HG03439 (cell line): ENCODE measurements around the gene ASMT.
"Not testable (repeated sequence)": the region's sequence is repeated elsewhere in the genome, so short reads cannot be mapped to it uniquely, and the experiment has no call there.

ENCODE experiments used
- ATAC-seq: cut with Tn5 transposase; IDR thresholded peaks from one replicate; pipeline ENCODE4 v1.9.1; 2021; ENCODE audit warnings: mild to moderate bottlenecking, moderate library complexity; ENCODE audit not compliant: unreplicated experiment

The ASMT gene

GRCh38 chrX:1646009-1646408 lies 31.1 kb downstream of the ASMT start:
- ATAC-seq: no peak

- no peak for ATAC-seq
Measured at GRCh38 chrX:1649621-1650020, 34.8 kb downstream of the ASMT start.

DNA sequence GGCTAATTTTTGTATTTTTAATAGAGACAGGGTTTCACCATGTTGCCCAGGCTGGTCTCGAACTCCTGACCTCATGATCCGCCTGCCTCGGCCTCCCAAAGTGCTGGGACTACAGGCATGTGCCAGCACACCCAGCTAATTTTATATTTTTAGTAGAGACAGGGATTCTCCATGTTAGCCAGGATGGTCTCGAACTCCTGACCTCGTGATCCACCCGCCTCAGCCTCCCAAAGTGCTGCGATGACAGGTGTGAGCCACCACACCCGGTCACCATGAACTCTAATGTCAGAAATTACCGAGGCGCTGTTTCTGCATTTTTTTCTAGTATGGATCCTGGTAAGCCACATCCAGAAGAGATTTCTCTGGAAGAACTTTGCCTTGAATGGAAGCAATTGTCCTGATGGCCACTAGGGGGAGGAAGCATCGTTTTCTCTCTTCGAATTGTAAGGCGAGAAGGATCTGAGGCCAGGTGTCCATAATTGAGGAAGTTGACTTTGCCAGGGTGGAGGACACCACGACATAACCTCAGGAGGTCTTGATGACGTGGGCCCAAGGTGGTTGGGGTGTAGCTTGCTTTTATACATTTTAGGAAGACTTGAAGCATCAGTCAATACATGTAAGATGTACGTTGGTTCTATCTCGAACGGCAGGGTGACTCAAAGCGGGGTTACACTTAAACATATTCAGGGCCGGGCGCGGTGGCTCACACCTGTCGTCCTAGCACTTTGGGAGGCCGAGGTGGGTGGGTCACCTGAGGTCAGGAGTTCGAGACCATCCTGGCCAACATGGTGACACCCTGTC lies 37.4 kb downstream of the ASMT start:
- not testable (repeated sequence) for ATAC-seq

DNA sequence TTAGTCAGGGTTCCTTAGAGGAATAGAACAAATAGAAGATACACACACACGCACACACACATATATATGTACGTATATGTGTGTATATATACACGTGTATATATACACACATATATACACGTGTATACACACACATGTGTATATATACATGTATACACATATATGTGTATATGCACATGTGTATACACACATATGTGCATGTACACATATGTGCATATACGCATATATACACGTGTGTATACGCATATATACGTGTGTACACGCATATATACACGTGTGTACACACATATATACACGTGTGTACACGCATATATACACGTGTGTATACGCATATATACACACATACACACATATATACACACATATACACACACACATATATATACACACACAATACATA lies 41.5 kb downstream of the ASMT start:
- no peak for ATAC-seq

DNA sequence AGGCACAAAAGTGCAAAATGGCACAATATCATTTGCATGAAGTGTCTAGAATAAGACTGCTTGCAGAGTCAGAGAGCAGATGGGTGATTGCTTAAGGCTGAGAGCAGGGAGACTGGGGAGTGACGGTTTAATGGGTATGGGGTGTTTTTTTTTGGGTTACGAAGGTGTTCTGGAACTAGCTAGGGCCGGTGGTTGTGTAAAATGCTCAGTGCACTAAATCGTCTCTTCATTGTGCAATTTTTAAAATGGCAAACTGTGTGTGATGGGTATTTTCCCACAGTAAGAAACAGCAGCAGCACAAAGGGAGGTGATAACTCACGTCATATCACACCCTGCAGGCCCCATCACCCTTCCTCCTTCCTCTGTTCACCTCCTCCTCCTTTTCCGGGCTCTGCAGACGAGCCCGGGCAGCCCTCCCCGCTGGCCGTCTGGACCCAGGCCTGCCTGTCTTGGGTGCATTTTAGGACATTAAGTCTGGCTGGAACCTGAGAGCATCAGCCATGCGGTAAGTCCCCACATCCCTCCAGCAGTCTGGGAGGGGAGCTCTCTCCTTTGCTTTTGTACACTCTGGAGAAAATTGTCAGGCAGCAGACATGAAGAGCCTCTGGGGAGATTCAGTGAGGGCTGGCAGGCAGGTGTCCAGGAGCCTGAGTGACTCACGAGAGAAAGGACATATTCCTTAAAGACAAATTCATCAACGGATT lies 42.7 kb downstream of the ASMT start:
- peak; percentile 85 for ATAC-seq

- ATAC-seq: peak; percentile 19
Measured at GRCh38 chrX:1658071-1658491, 43.2 kb downstream of the ASMT start.

DNA sequence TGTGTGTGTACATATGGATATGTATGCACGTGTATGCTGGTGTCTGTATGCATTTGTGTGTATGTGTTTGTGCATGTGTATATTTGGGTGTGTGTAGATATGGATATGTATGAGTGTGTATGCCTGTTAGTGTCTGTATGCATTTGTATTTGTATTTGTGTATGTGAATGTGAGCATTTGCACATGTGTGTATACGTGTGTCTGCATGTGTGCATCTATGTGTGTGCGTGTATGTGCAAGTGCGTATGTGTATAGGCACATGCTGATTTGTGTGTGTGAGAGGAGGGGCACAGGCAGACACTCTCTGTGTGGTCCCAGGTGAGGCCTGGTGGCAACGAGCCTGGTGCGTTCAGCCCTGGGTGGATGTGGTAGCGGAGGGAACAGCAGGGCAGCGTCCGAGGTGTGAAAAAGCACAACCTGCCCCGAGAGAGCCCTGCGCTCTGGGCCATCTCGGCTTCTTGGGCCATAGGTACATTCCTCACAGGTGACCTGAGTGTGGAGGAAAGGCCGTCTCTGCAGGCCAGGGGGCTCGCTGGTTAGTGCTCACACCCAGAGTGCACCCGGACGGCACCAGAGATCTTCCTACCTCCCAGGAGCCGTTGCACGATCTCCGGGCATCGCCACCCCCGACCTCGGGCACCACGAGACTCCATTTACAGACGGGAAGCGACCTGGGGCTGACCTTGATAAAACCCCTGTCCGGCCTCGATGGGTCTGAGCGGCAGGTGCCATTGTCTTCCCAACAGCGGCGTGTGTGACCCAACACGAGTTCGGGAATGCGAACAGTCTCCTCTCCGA lies 45.0 kb downstream of the ASMT start:
- ATAC-seq: no peak

- ATAC-seq: no peak
Measured at GRCh38 chrX:1661048-1661921, 46.4 kb downstream of the ASMT start.

GRCh38 chrX:1661922-1662221 lies 47.0 kb downstream of the ASMT start:
- no peak for ATAC-seq

DNA sequence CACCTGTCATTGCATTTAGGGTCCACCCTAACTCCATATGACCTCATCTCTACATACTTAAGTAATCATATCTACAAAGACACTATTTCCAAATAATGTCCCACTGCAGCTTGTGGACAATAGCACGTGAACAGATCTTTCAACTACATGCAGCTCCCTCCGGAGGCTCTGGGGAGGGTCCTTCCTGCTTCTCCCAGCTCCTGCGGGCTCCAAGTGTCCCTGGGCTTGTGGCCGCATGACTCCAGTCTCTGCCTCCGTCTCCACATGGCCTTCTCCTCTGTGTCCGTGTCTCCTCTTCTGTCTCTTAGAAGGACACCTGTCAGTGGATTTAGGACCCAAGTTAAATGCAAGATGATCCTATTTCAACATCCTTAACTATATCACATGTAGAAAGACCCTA lies 52.7 kb downstream of the ASMT start:
- ATAC-seq: no peak

- no peak for ATAC-seq
Measured at GRCh38 chrX:1673337-1673736, 58.5 kb downstream of the ASMT start.

DNA sequence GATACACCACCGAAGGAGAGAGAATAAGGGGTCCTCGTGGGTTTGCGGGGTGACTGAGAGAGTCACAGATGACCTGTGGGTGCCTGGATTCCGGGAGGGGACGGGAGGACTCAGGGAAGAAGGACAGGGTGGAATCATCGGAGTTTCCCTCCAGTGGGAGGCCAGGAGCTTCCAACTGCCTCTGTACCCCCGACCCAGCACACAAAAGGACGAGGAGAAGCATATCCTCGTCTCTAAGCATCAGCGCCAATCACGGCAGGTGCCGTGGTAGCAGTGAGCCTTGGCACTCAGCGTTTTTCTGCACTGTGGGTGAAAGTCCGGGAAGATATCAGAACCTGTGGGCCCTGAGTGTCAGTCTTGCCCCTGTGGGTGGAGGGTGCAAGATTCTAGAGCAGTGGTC lies 62.0 kb downstream of the ASMT start:
- no peak for ATAC-seq

- no peak for ATAC-seq
Measured at GRCh38 chrX:1679238-1679637, 64.4 kb downstream of the ASMT start.

GRCh38 chrX:1681439-1681838 lies 66.6 kb downstream of the ASMT start:
- no peak for ATAC-seq

GRCh38 chrX:1681856-1682255 lies 67.0 kb downstream of the ASMT start:
- not testable (repeated sequence) for ATAC-seq

- ATAC-seq: not testable (repeated sequence)
Measured at GRCh38 chrX:1682501-1682900, 67.6 kb downstream of the ASMT start.

DNA sequence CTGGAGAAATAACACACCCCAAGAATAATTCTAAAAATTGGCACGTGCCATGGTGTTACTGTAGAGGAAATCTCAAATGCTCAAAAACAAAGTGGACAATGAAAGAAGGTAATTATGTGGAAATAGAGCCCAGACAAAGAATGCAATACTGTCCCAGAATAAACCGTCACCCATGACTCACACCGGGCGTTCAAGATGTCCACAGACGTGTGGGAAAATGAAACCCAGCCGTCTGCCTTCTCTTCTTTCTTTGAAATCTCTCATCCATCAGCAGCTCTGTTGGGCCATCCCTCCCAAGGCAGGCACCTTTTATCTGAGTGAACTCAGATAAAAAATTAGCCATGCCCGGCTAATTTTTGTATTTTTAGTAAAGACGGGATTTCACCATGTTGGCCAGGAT lies 70.0 kb downstream of the ASMT start:
- not testable (repeated sequence) for ATAC-seq

GRCh38 chrX:1685444-1685880 lies 70.6 kb downstream of the ASMT start:
- ATAC-seq: not testable (repeated sequence)

- ATAC-seq: no peak
Measured at GRCh38 chrX:1686642-1687041, 71.8 kb downstream of the ASMT start.
